IPS-20b (cell line): Measurements from ENCODE around the gene LYZL1.
"Not testable (repeated sequence)": the region's sequence is repeated elsewhere in the genome, so short reads cannot be mapped to it uniquely, and the experiment has no call there.

Experiments
- H3K27ac ChIP-seq: one replicate; pipeline ENCODE4 v1.5.1; 2013; ENCODE audit warnings: low read length
- H3K27me3 ChIP-seq: 2 replicates; pipeline ENCODE4 v1.6.1; 2013; ENCODE audit warnings: mild to moderate bottlenecking, low read length, inconsistent platforms; ENCODE audit not compliant: insufficient read depth
- H3K36me3 ChIP-seq: 2 replicates; pipeline ENCODE4 v1.6.1; 2013; ENCODE audit warnings: low read depth, mild to moderate bottlenecking, inconsistent platforms, low read length, moderate library complexity; ENCODE audit not compliant: insufficient read depth
- H3K4me1 ChIP-seq: 2 replicates; pipeline ENCODE4 v1.6.1; 2013; ENCODE audit warnings: mild to moderate bottlenecking, control low read depth, inconsistent platforms, low read length, moderate library complexity; ENCODE audit not compliant: insufficient read depth
- H3K4me3 ChIP-seq: 2 replicates; pipeline ENCODE4 v1.5.1; 2013; ENCODE audit warnings: mild to moderate bottlenecking, low read length, inconsistent platforms
- H3K9ac ChIP-seq: 2 replicates; pipeline ENCODE4 v1.6.1; 2013; ENCODE audit warnings: low read depth, mild to moderate bottlenecking, inconsistent platforms, low read length, moderate library complexity
- H3K9me3 ChIP-seq: 2 replicates; pipeline ENCODE4 v1.6.1; 2013; ENCODE audit warnings: mild to moderate bottlenecking, low read depth, low read length, inconsistent platforms; ENCODE audit not compliant: insufficient read depth

The LYZL1 gene

DNA sequence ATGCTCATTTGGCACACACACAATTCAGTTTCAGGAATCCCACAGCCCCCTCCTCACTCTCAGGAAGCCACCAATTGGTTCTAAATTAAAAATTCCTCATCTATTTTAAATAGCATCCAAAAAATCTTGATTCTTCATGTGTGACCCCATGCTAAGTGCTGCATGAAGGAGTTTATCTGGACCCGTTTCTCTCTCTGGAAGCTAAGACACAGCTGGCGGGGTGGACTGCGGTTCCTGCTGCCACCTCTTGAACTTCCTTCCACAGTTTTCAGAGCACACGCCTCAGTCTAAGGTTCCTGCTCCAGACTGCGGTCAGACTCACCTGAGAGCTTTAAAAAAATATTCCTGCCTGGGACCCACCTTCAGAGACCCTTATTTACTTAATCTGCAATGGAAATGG, 34.5 kb downstream of the LYZL1 start:
- Histone ChIP-seq H3K4me1 (no peaks in the 10 kb centered on the region), H3K27ac (no peak overlapping the region), H3K9me3 (no peaks in the 10 kb centered on the region), H3K9ac (no peak overlapping the region), H3K4me3 (no peak overlapping the region), H3K27me3 (peaks cover 7% of the 10 kb centered on the region; the same call in 1 of the 2 replicates), H3K36me3 (no peaks in the 10 kb centered on the region)

DNA sequence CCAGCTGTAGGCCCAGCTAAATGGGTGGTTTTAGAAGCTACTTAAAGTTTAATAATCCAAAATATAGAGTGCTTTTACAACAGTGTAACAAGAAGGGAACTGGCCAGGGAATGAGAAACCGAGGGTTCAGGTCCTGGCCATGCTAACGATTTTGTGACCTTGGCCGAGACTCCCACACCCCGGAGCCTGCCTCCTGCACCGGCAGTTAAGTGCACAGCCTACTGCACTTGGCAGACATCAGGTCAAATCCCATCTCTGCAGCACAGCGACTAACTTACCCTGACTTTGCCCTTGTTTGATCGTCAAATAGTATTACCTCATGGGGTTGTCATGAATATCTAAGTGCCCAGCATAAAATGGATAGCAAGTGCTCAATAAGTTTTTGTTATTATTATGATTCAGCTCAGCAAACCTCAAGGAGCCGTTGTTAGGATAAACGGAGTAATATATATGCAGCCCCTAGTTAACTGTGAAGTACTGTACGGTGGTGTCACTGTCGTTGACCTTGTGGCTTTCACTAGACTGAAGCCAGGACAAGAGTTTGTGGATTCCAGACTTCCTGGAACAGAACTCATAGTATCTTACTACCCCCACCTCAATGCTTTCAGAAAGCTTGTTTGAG, 35.5 kb downstream of the LYZL1 start:
- H3K9ac ChIP-seq = no peak overlapping the region
- no peaks in the 10 kb centered on the region for H3K4me1 ChIP-seq
- H3K27me3 ChIP-seq = peaks cover 3% of the 10 kb centered on the region; the same call in 1 of the 2 replicates
- no peak overlapping the region for H3K4me3 ChIP-seq
- no peak overlapping the region for H3K27ac ChIP-seq
- H3K36me3 ChIP-seq = no peaks in the 10 kb centered on the region
- H3K9me3 ChIP-seq = no peaks in the 10 kb centered on the region

DNA sequence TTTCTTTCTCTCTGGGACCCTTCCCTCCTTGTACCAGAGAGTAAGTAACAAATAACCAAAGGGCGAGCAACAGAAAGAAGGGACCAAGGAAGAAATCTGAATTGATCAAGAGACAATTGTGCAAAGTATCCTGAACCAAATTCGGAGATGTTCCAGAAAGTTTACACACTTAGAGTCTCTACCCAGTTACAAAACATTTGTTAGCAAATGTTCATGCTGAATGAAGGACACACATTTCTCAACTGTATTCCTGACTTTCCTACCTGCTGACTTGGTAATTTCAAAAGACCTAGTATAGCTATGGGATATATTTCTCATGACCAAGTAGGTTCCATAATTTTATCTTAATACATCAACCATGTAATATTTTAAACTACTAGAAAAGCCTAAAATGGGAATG, 37.4 kb downstream of the LYZL1 start:
- Histone ChIP-seq H3K27ac (no peak overlapping the region), H3K4me3 (no peak overlapping the region), H3K4me1 (no peaks in the 10 kb centered on the region), H3K27me3 (no peaks in the 10 kb centered on the region), H3K36me3 (no peaks in the 10 kb centered on the region), H3K9ac (no peak overlapping the region), H3K9me3 (no peaks in the 10 kb centered on the region)

DNA sequence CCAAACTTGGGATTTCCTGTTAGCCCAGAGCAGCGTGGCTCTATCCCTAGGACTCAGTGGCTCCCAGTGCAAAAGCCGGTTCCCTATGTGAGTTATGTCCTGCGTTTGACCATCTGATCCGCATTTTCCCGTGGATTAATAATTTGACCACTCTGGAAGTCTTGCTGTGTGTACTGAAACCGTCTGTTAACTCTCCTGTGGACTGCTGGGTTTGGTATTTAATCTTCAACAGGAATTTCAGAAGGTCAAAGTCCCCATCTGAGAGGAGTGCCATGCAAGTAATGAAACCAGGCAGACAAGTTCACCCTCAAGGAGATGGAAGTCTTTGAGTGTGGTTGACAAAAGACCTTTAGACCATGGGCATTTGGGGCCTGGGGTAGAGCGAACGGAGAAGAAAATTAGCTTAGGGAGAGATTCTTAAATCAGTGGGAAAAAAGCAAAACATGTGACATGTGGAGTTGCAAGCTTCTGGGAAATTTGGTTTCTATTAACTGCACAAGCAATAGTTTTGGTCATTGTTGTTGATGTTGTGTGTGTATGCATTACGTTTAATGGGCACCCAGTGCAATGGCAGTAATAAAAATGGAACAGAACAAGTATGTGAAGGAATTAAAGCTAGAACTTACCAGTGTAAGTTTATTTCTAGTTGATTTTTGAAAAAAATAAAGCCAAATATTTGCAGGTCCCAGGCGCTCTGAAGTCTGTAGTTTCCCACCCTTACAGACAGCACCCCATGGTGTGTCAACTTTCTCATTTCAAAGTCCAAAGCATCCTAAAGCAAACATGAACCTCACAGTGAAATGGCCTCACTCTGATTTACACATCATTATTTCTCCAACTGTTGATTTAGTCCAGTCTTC, 38.2 kb downstream of the LYZL1 start:
- no peaks in the 10 kb centered on the region for H3K4me1 ChIP-seq
- H3K27me3 ChIP-seq = no peaks in the 10 kb centered on the region
- H3K36me3 ChIP-seq = no peaks in the 10 kb centered on the region
- no peak overlapping the region for H3K9ac ChIP-seq
- H3K4me3 ChIP-seq = no peak overlapping the region
- H3K9me3 ChIP-seq = no peaks in the 10 kb centered on the region
- H3K27ac ChIP-seq = no peak overlapping the region

DNA sequence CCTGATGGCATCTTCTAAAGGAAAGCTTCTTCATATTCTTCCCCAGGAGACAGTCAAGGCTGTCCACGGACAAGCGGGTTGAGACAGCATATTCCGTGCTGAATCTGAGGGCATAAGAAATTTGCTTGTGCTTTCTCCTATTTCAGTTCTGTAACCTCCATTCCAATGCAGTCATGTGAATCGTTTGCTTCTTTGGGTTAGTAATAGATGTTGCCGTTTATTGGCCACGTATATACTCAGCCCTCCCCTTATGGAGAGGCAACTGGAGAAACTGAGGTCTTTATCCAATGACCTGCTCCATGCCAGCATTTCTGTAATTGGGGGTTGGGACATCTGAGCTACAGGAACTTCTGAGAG, 38.9 kb downstream of the LYZL1 start:
- Histone ChIP-seq H3K9ac (no peak overlapping the region), H3K27me3 (no peaks in the 10 kb centered on the region), H3K9me3 (no peaks in the 10 kb centered on the region), H3K27ac (no peak overlapping the region), H3K4me1 (no peaks in the 10 kb centered on the region), H3K36me3 (no peaks in the 10 kb centered on the region), H3K4me3 (no peak overlapping the region)

DNA sequence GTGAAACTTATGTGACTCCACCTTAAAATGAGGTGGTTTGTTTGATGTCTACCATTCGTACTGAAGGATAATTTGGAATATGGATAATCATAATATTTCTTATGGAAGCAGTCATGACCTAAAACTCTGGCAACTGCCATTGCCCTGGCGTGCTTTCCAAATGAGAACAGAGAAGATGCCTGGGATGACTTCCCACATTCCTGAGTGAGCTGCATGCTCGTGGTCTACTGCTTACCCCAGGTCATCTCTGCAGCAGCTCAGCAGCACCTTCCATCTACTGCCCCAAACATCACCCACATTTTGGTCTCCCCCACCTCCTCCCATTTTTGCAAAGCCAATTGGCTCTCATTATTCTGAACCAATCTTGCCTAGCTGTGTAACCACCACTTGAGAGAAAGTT, 40.1 kb downstream of the LYZL1 start:
- no peaks in the 10 kb centered on the region for H3K9me3 ChIP-seq
- no peak overlapping the region for H3K9ac ChIP-seq
- H3K4me3 ChIP-seq = no peak overlapping the region
- no peaks in the 10 kb centered on the region for H3K27me3 ChIP-seq
- no peak overlapping the region for H3K27ac ChIP-seq
- no peaks in the 10 kb centered on the region for H3K36me3 ChIP-seq
- H3K4me1 ChIP-seq = no peaks in the 10 kb centered on the region

DNA sequence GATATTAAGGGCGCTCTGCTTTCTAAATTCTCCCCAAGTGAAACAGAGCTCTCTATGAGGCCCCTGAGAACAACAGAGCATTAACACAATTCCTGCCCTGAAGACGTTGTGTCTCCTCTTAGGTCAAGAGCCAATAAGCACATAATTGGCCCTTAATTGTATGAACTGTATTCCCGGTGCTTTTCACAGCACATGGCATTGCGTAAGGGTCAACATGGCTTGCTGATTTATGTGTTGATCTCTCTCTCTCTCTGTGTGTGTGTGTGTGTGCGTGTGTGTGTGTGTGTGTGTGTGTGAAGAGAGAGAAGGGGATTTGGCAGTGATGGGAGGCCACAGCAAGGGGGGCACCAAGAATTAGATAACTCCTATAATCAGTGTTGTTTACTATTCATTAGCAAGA, 40.5 kb downstream of the LYZL1 start:
- Histone ChIP-seq H3K9ac (no peak overlapping the region), H3K4me3 (no peak overlapping the region)

DNA sequence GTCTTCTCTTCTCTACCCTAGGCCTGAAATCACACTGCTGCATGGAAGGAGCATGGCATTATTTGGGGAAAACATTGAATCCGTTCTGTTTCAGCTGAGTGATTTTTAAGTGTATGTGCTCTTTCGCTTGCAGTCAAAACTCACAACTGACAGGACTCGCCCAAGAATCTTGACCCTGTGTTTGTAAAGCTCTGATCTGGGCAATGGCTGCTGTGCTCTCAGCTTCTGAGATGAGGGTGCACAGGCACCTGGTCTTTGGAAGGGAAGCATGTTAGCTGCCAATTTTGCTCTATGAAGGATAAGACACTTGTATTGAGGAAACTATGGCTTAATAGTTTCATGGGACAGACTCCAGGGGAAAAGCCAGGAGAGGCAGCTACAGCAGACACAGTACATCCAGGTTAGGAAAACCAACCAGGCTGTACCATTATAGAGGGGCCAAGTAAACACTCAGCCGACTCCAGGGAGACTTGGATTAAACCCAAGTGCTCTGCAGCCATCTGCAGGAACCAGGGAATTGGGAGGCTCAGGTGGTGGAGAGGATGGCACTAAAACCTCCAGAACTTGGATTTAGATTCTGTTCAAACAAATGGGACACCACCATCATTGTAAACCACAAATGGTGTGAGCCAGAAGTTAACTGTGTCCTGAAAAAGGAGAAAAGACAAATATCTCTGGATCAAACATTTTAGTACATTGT, 43.3 kb downstream of the LYZL1 start:
- Histone ChIP-seq H3K4me3 (no peak overlapping the region), H3K9me3 (peaks cover 8% of the 10 kb centered on the region), H3K27me3 (no peaks in the 10 kb centered on the region), H3K36me3 (no peaks in the 10 kb centered on the region), H3K27ac (no peak overlapping the region), H3K4me1 (no peaks in the 10 kb centered on the region), H3K9ac (no peak overlapping the region)

More for the DNA sequence above, 40.5 kb downstream of the LYZL1 start:
- Histone ChIP-seq H3K9me3 (no peaks in the 10 kb centered on the region), H3K27me3 (no peaks in the 10 kb centered on the region), H3K4me1 (no peaks in the 10 kb centered on the region), H3K27ac (no peak overlapping the region), H3K36me3 (no peaks in the 10 kb centered on the region)

DNA sequence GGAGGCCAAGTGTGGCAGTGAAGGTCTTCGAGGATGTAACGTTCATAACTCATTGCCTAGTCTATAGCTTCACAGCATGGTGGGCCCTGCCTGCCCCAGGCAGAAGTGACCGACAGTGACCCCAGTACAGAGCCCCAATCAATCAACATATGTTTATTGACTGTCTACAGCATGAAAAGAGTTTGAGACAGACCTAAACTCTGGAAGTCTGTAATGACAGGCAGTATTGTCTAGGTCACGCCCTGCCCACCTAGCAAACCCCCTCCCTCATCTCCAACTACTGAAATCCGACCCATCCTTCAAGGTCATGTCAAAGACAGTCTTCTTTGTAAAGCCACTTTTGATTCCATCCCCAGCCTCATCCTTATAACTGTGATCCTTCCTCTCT, 43.9 kb downstream of the LYZL1 start:
- H3K4me3 ChIP-seq = no peak overlapping the region
- H3K4me1 ChIP-seq = no peaks in the 10 kb centered on the region
- no peaks in the 10 kb centered on the region for H3K27me3 ChIP-seq
- H3K9ac ChIP-seq = no peak overlapping the region
- H3K36me3 ChIP-seq = no peaks in the 10 kb centered on the region
- H3K9me3 ChIP-seq = peaks cover 8% of the 10 kb centered on the region
- no peak overlapping the region for H3K27ac ChIP-seq

DNA sequence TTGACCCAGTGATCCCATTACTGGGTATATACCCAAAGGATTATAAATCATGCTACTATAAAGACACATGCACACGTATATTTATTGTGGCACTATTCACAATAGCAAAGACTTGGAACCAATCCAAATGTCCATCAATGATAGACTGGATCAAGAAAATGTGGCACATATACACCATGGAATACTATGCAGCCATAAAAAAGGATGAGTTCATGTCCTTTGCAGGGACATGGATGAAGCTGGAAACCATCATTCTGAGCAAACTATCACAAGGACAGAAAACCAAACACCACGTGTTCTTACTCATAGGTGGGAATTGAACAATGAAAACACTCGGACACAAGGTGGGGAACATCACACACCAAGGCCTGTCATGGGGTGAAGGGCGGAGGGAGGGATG, 48.7 kb downstream of the LYZL1 start:
- not testable (repeated sequence) for H3K9ac ChIP-seq, H3K27ac ChIP-seq, H3K4me3 ChIP-seq, H3K4me1 ChIP-seq, H3K36me3 ChIP-seq, H3K27me3 ChIP-seq
- H3K9me3 ChIP-seq = peaks cover 14% of the 10 kb centered on the region

DNA sequence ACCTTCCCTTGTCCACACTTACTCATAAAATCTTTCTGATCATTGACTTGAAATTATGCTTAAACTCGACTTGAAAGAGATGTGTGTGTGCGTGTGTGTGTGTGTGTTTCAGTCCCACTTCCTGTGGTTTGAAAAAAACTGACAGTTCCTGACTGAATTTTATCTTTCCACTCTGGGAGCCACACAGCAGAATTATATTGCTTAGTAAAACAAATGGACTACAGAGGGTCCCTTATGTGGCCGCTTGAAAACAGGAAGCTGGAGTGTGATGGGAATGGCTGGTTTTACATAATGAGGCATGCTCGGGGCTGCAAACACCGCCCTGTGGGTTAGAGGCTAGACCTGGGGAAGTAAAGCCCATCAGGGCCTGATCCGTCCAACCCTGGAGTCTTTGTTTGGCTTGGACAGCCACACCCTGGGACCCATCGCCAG, 54.8 kb downstream of the LYZL1 start:
- Histone ChIP-seq H3K9ac (no peak overlapping the region), H3K4me3 (no peak overlapping the region), H3K36me3 (no peaks in the 10 kb centered on the region), H3K27ac (no peak overlapping the region), H3K27me3 (no peaks in the 10 kb centered on the region), H3K9me3 (peaks cover 16% of the 10 kb centered on the region), H3K4me1 (peaks cover 14% of the 10 kb centered on the region; the same call in 1 of the 2 replicates)
